ENCODE measurements around the gene OR9G4. TPM values are rescaled to one million over a fixed set of nuclear protein-coding genes. Genes with fewer than 3 reads are reported as not detected.

OR9G4 gene
- total RNA-seq, 1 donor: not detected

GRCh38 chr11:56740107-56740506 is 8.4 kb downstream of the OR9G4 start:
- H3K27ac ChIP-seq (ENCODE audit: low read depth, low read length): no peak overlapping the region
- no peak overlapping the region for H3K4me3 ChIP-seq (ENCODE audit: insufficient read depth, low read length)
- no peaks in the 10 kb centered on the region for H4K20me1 ChIP-seq (ENCODE audit: insufficient read depth, low read length)
- no peak overlapping the region for H3K4me2 ChIP-seq (ENCODE audit: insufficient read depth, low read length)
- H3K9me3 ChIP-seq (ENCODE audit: low read depth, low read length): no peaks in the 10 kb centered on the region
- H2AFZ ChIP-seq (ENCODE audit: low read length): no peak overlapping the region
- no peaks in the 10 kb centered on the region for H3K36me3 ChIP-seq (ENCODE audit: insufficient read depth, low read length)
- H3K4me1 ChIP-seq (ENCODE audit: insufficient read depth, low read length): no peaks in the 10 kb centered on the region
- H3K79me2 ChIP-seq (ENCODE audit: insufficient read depth, low read length): no peaks in the 10 kb centered on the region
- no peak for DNase-seq (ENCODE audit: insufficient read length, low spot score, missing footprints)
- no peaks in the 10 kb centered on the region for H3K27me3 ChIP-seq (ENCODE audit: insufficient read depth, low read length)
- TF ChIP-seq CTCF (IDR thresholded peaks at IDR 0.05; ENCODE audit: extremely low read depth, low read depth, low read length): no peak

- Histone ChIP-seq H3K4me1 (ENCODE audit: insufficient read depth, low read length) (no peaks in the 10 kb centered on the region), H3K27me3 (ENCODE audit: insufficient read depth, low read length) (no peaks in the 10 kb centered on the region), H3K9me3 (ENCODE audit: low read depth, low read length) (peaks cover 2% of the 10 kb centered on the region), H3K27ac (ENCODE audit: low read depth, low read length) (no peak overlapping the region), H3K4me2 (ENCODE audit: insufficient read depth, low read length) (no peak overlapping the region), H3K79me2 (ENCODE audit: insufficient read depth, low read length) (no peaks in the 10 kb centered on the region), H2AFZ (ENCODE audit: low read length) (no peak overlapping the region), H4K20me1 (ENCODE audit: insufficient read depth, low read length) (no peaks in the 10 kb centered on the region), H3K36me3 (ENCODE audit: insufficient read depth, low read length) (no peaks in the 10 kb centered on the region), H3K4me3 (ENCODE audit: insufficient read depth, low read length) (no peak overlapping the region)
- TF ChIP-seq CTCF (IDR thresholded peaks at IDR 0.05; ENCODE audit: extremely low read depth, low read depth, low read length): no peak
- DNase-seq (ENCODE audit: insufficient read length, low spot score, missing footprints): no peak
These were observed 28.0 kb downstream of the OR9G4 start for GRCh38 chr11:56720513-56720912.

GRCh38 chr11:56716379-56716854 is 32.1 kb downstream of the OR9G4 start:
- no peak for DNase-seq (ENCODE audit: insufficient read length, low spot score, missing footprints)
- no peaks in the 10 kb centered on the region for H3K79me2 ChIP-seq (ENCODE audit: insufficient read depth, low read length)
- no peak overlapping the region for H3K4me2 ChIP-seq (ENCODE audit: insufficient read depth, low read length)
- peaks cover 2% of the 10 kb centered on the region for H3K9me3 ChIP-seq (ENCODE audit: low read depth, low read length)
- no peak overlapping the region for H3K27ac ChIP-seq (ENCODE audit: low read depth, low read length)
- no peak for TF ChIP-seq CTCF (IDR thresholded peaks at IDR 0.05; ENCODE audit: extremely low read depth, low read depth, low read length)
- no peak overlapping the region for H2AFZ ChIP-seq (ENCODE audit: low read length)
- no peak overlapping the region for H3K4me3 ChIP-seq (ENCODE audit: insufficient read depth, low read length)
- H3K4me1 ChIP-seq (ENCODE audit: insufficient read depth, low read length): no peaks in the 10 kb centered on the region
- H3K27me3 ChIP-seq (ENCODE audit: insufficient read depth, low read length): no peaks in the 10 kb centered on the region
- H3K36me3 ChIP-seq (ENCODE audit: insufficient read depth, low read length): no peaks in the 10 kb centered on the region
- H4K20me1 ChIP-seq (ENCODE audit: insufficient read depth, low read length): no peaks in the 10 kb centered on the region

GRCh38 chr11:56714206-56714605 is 34.3 kb downstream of the OR9G4 start:
- Histone ChIP-seq H2AFZ (ENCODE audit: low read length) (no peak overlapping the region), H3K4me3 (ENCODE audit: insufficient read depth, low read length) (no peak overlapping the region), H3K36me3 (ENCODE audit: insufficient read depth, low read length) (no peaks in the 10 kb centered on the region), H3K4me1 (ENCODE audit: insufficient read depth, low read length) (no peaks in the 10 kb centered on the region), H3K27ac (ENCODE audit: low read depth, low read length) (no peak overlapping the region), H4K20me1 (ENCODE audit: insufficient read depth, low read length) (no peaks in the 10 kb centered on the region), H3K4me2 (ENCODE audit: insufficient read depth, low read length) (no peak overlapping the region), H3K9me3 (ENCODE audit: low read depth, low read length) (peaks cover 2% of the 10 kb centered on the region), H3K79me2 (ENCODE audit: insufficient read depth, low read length) (no peaks in the 10 kb centered on the region), H3K27me3 (ENCODE audit: insufficient read depth, low read length) (no peaks in the 10 kb centered on the region)
- no peak for DNase-seq (ENCODE audit: insufficient read length, low spot score, missing footprints)
- no peak for TF ChIP-seq CTCF (IDR thresholded peaks at IDR 0.05; ENCODE audit: extremely low read depth, low read depth, low read length)

All from osteoblast (primary cell).